HEK293 (cell line): ENCODE data around the gene HSDL2.

ENCODE experiments used
- CTCF ChIA-PET: fragments of 350-600 bp; formaldehyde crosslinking; extraction: SDS; loops from one replicate; lab custom pipeline; 2021; ENCODE audit warnings: antibody characterized with exemption; lab: Yijun Ruan, JAX
- POLR2A ChIA-PET: fragments of 300-600 bp; formaldehyde crosslinking; extraction: SDS; loops from one replicate; lab custom pipeline; 2020; ENCODE audit warnings: antibody characterized with exemption, inconsistent platforms; lab: Yijun Ruan, JAX
- H3K27ac ChIP-seq: fragments of 200-500 bp; sonication (Bioruptor generic); 2 replicates; pipeline ENCODE4 v1.5.1; 2014; ENCODE audit warnings: low read depth, low read length, control low read depth, inconsistent platforms; ENCODE audit errors: extremely low read depth
- H3K36me3 ChIP-seq, 2 experiments: fragments of 200-500 bp in 1 of 2; sonication (Bioruptor generic) in 1 of 2; 1 replicate in 1 of 2; 2 replicates in 1 of 2; pipeline ENCODE4 v1.5.1; 2014 to 2017; ENCODE audit warnings: inconsistent platforms in 2 of 2, low read length in 2 of 2; ENCODE audit not compliant: control insufficient read depth in 2 of 2, insufficient read depth in 1 of 2
- H3K4me1 ChIP-seq: fragments of 200-500 bp; sonication (Bioruptor generic); 2 replicates; pipeline ENCODE4 v1.5.1; 2014; ENCODE audit warnings: mild to moderate bottlenecking, low read length, inconsistent platforms; ENCODE audit not compliant: control insufficient read depth, insufficient read depth
- H3K4me3 ChIP-seq: 2 replicates; pipeline ENCODE4 v1.5.1; 2011; ENCODE audit warnings: low read depth, mild to moderate bottlenecking, control low read depth, low read length, moderate library complexity
- H3K9me3 ChIP-seq: fragments of 200-500 bp; sonication (Bioruptor generic); 2 replicates; pipeline ENCODE4 v1.5.1; 2014; ENCODE audit warnings: low read depth, low read length, inconsistent platforms; ENCODE audit not compliant: control insufficient read depth, insufficient read depth
- ATF2 ChIP-seq: fragments of 450-650 bp; formaldehyde crosslinking; IDR thresholded peaks from 2 replicates; pipeline ENCODE4 v1.5.1; 2016; ENCODE audit warnings: missing biosample characterization, missing genetic modification characterization, low read depth
- HOXC10 ChIP-seq: sonication (generic); formaldehyde crosslinking; IDR thresholded peaks from 2 replicates; pipeline ENCODE4 v1.8.1; 2023; ENCODE audit warnings: mild to moderate bottlenecking, missing genetic modification reagents
- KLF1 ChIP-seq: fragments of 450-650 bp; formaldehyde crosslinking; IDR thresholded peaks from 2 replicates; pipeline ENCODE4 v1.5.1; 2016; ENCODE audit warnings: missing biosample characterization, missing genetic modification characterization
- SCRT1 ChIP-seq: fragments of 450-650 bp; formaldehyde crosslinking; IDR thresholded peaks from 2 replicates; pipeline ENCODE4 v1.5.1; 2016; ENCODE audit warnings: missing biosample characterization, missing genetic modification characterization, borderline replicate concordance
- ZBTB7A ChIP-seq: fragments of 450-650 bp; formaldehyde crosslinking; IDR thresholded peaks from 2 replicates; pipeline ENCODE4 v1.5.1; 2016; ENCODE audit warnings: low read depth, missing biosample characterization, missing genetic modification characterization
- ZNF121 ChIP-seq: fragments of 450-650 bp; formaldehyde crosslinking; IDR thresholded peaks from 2 replicates; pipeline ENCODE4 v1.5.1; 2016; ENCODE audit warnings: missing biosample characterization, missing genetic modification characterization
- ZNF146 ChIP-seq: fragments of 450-650 bp; formaldehyde crosslinking; IDR thresholded peaks from 2 replicates; pipeline ENCODE4 v1.5.1; 2016; ENCODE audit warnings: missing biosample characterization, missing genetic modification characterization
- ZNF157 ChIP-seq: fragments of 450-650 bp; formaldehyde crosslinking; IDR thresholded peaks from 2 replicates; pipeline ENCODE4 v1.5.1; 2016; ENCODE audit warnings: missing biosample characterization, missing genetic modification characterization
- ZNF266 ChIP-seq: fragments of 450-650 bp; formaldehyde crosslinking; IDR thresholded peaks from 2 replicates; pipeline ENCODE4 v1.5.1; 2016; ENCODE audit warnings: missing biosample characterization, missing genetic modification characterization, low read depth
- ZNF394 ChIP-seq: fragments of 450-650 bp; formaldehyde crosslinking; IDR thresholded peaks from 2 replicates; pipeline ENCODE4 v1.5.1; 2016; ENCODE audit warnings: missing biosample characterization, missing genetic modification characterization, mild to moderate bottlenecking, moderate library complexity, borderline replicate concordance
- ZNF510 ChIP-seq: fragments of 450-650 bp; formaldehyde crosslinking; IDR thresholded peaks from 2 replicates; pipeline ENCODE4 v1.5.1; 2018; ENCODE audit warnings: mild to moderate bottlenecking, missing genetic modification characterization, missing biosample characterization; ENCODE audit not compliant: insufficient replicate concordance
- ZNF548 ChIP-seq: fragments of 450-650 bp; formaldehyde crosslinking; IDR thresholded peaks from 2 replicates; pipeline ENCODE4 v1.5.1; 2016; ENCODE audit warnings: missing biosample characterization, missing genetic modification characterization
- ZNF561 ChIP-seq: fragments of 450-650 bp; IDR thresholded peaks from 2 replicates; pipeline ENCODE4 v1.5.1; 2018; ENCODE audit warnings: missing biosample characterization, missing genetic modification characterization, borderline replicate concordance
- ZNF624 ChIP-seq: fragments of 450-650 bp; formaldehyde crosslinking; IDR thresholded peaks from 2 replicates; pipeline ENCODE4 v1.5.1; 2017; ENCODE audit warnings: missing biosample characterization, missing genetic modification characterization
- ZNF792 ChIP-seq: fragments of 450-650 bp; formaldehyde crosslinking; IDR thresholded peaks from 2 replicates; pipeline ENCODE4 v1.5.1; 2016; ENCODE audit warnings: missing biosample characterization, missing genetic modification characterization
- ZNF837 ChIP-seq: fragments of 450-650 bp; formaldehyde crosslinking; IDR thresholded peaks from 2 replicates; pipeline ENCODE4 v1.5.1; 2016; ENCODE audit warnings: missing biosample characterization, missing genetic modification characterization
- TF ChIP-seq, protein P1 (sequence below): fragments of 450-650 bp; formaldehyde crosslinking; IDR thresholded peaks from 2 replicates; pipeline ENCODE4 v1.5.1; 2016; ENCODE audit warnings: missing biosample characterization, missing genetic modification characterization
- TF ChIP-seq, protein P2 (sequence below): fragments of 450-650 bp; formaldehyde crosslinking; IDR thresholded peaks from 2 replicates; pipeline ENCODE4 v1.5.1; 2016; ENCODE audit warnings: missing biosample characterization, missing genetic modification characterization

The HSDL2 gene

DNA sequence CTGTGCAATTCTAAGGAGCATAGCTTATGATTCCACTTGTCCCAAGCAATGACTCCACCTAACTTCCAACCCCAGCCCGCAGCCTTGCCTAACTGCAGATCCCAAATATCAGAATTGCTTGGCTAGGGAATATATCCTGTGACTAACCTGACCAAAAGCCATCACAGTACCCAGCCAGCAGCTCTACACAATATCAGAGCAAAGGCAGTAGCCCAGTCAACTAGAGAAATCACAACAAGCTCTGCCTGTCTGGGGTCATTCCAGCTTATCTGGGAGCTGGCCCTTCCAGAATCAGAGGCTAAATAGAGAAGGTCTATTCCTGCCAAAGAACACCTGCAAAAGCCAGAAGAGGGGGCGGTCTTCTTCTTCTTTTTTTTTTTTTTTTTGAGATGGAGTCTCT lies 97.4 kb downstream of the HSDL2 start:
- TF ChIP-seq ZNF510 (no peak), ZBTB7A (tag by site-specific recombination) (no peak), ZNF548 (tag by site-specific recombination) (no peak), ZNF146 (tag by site-specific recombination) (no peak), ZNF624 (tag by site-specific recombination) (no peak), SCRT1 (tag by site-specific recombination) (no peak), ZNF561 (no peak), ZNF394 (no peak), ZNF266 (tag by site-specific recombination) (no peak), ZNF121 (tag by site-specific recombination) (no peak), ZNF157 (tag by site-specific recombination) (no peak)
- TF ChIP-seq, protein P1, sequence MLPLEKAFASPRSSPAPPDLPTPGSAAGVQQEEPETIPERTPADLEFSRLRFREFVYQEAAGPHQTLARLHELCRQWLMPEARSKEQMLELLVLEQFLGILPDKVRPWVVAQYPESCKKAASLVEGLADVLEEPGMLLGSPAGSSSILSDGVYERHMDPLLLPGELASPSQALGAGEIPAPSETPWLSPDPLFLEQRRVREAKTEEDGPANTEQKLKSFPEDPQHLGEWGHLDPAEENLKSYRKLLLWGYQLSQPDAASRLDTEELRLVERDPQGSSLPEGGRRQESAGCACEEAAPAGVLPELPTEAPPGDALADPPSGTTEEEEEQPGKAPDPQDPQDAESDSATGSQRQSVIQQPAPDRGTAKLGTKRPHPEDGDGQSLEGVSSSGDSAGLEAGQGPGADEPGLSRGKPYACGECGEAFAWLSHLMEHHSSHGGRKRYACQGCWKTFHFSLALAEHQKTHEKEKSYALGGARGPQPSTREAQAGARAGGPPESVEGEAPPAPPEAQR, result no peak
- TF ChIP-seq, protein P2, sequence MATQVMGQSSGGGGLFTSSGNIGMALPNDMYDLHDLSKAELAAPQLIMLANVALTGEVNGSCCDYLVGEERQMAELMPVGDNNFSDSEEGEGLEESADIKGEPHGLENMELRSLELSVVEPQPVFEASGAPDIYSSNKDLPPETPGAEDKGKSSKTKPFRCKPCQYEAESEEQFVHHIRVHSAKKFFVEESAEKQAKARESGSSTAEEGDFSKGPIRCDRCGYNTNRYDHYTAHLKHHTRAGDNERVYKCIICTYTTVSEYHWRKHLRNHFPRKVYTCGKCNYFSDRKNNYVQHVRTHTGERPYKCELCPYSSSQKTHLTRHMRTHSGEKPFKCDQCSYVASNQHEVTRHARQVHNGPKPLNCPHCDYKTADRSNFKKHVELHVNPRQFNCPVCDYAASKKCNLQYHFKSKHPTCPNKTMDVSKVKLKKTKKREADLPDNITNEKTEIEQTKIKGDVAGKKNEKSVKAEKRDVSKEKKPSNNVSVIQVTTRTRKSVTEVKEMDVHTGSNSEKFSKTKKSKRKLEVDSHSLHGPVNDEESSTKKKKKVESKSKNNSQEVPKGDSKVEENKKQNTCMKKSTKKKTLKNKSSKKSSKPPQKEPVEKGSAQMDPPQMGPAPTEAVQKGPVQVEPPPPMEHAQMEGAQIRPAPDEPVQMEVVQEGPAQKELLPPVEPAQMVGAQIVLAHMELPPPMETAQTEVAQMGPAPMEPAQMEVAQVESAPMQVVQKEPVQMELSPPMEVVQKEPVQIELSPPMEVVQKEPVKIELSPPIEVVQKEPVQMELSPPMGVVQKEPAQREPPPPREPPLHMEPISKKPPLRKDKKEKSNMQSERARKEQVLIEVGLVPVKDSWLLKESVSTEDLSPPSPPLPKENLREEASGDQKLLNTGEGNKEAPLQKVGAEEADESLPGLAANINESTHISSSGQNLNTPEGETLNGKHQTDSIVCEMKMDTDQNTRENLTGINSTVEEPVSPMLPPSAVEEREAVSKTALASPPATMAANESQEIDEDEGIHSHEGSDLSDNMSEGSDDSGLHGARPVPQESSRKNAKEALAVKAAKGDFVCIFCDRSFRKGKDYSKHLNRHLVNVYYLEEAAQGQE (tag by site-specific recombination), result no peak
- ChIA-PET CTCF (interaction anchor here (1.0 kb wide), 1 partner anchor 12 kb away, joined by 3 read pairs; no protein-coding TSS in a partner anchor), POLR2A (interaction anchor here (0.7 kb wide), 1 partner anchor 33 kb away, joined by 3 read pairs; no protein-coding TSS in a partner anchor)
- Histone ChIP-seq H3K4me3 (no peak overlapping the region), H3K36me3 (peaks cover 0 to 18% of the 10 kb centered on the region in 2 experiments; a peak in 2 of 3 replicates), H3K27ac (no peak overlapping the region), H3K9me3 (no peaks in the 10 kb centered on the region), H3K4me1 (no peaks in the 10 kb centered on the region)

DNA sequence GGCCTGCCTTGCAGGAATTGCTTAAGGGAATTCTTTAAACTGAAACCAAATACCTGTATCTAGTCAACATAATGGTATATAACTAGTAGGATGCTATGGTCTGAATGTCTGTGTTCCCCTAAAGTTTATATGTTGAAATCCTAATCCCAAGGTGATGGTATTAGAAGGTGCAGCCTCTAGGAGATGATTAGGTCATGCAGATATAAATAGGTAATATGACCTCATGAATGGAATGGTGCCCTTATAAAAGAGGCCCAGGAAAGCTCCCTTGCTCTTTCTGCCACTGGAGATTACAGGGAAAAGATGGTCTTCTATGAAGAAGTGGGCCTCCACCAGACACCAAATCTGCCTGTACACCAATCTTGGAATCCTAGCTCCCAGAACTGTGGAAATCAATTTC lies 99.3 kb downstream of the HSDL2 start:
- TF ChIP-seq ZNF792 (no peak), HOXC10 (CRISPR knock-in tag) (no peak), ZNF837 (no peak), ATF2 (peak; percentile 13; the same call in 1 of the 2 replicates), KLF1 (tag by site-specific recombination) (no peak)
- POLR2A ChIA-PET, result interaction anchor here (0.6 kb wide), 1 partner anchor 325 kb away, joined by 3 read pairs; no protein-coding TSS in a partner anchor
- no peaks in the 10 kb centered on the region for H3K9me3 ChIP-seq
- peaks cover 0 to 12% of the 10 kb centered on the region in 2 experiments; a peak in 2 of 3 replicates for H3K36me3 ChIP-seq
- CTCF ChIA-PET, result interaction anchor here (1.0 kb wide), 1 partner anchor 381 kb away, joined by 3 read pairs; no protein-coding TSS in a partner anchor
- no peak overlapping the region for H3K27ac ChIP-seq
- H3K4me3 ChIP-seq, result no peak overlapping the region
- no peaks in the 10 kb centered on the region for H3K4me1 ChIP-seq
